GM21717 (cell line): ENCODE results near the gene EML1.

ENCODE experiments used
- ATAC-seq: cut with Tn5 transposase; IDR thresholded peaks from one replicate; pipeline ENCODE4 v1.9.1; 2021; ENCODE audit warnings: mild to moderate bottlenecking, moderate library complexity; ENCODE audit not compliant: unreplicated experiment

EML1 gene

GRCh38 chr14:99860219-99860618 is 67.0 kb downstream of the EML1 start:
- no peak for ATAC-seq

GRCh38 chr14:99862136-99862535 is 68.9 kb downstream of the EML1 start:
- ATAC-seq: no peak

- no peak for ATAC-seq
Observed at GRCh38 chr14:99863059-99863458, 69.8 kb downstream of the EML1 start.

- no peak for ATAC-seq
Observed at GRCh38 chr14:99865408-99865807, 72.2 kb downstream of the EML1 start.

GRCh38 chr14:99870617-99871016 is 77.4 kb downstream of the EML1 start:
- no peak for ATAC-seq

GRCh38 chr14:99871771-99872170 is 78.6 kb downstream of the EML1 start:
- ATAC-seq: no peak

GRCh38 chr14:99872786-99873440 is 79.7 kb downstream of the EML1 start:
- ATAC-seq: no peak

- no peak for ATAC-seq
Observed at GRCh38 chr14:99873653-99874052, 80.4 kb downstream of the EML1 start.

GRCh38 chr14:99874306-99874705 is 81.1 kb downstream of the EML1 start:
- ATAC-seq: no peak

GRCh38 chr14:99875421-99875820 is 82.2 kb downstream of the EML1 start:
- no peak for ATAC-seq

GRCh38 chr14:99875836-99876235 is 82.6 kb downstream of the EML1 start:
- no peak for ATAC-seq

GRCh38 chr14:99876406-99876805 is 83.2 kb downstream of the EML1 start:
- ATAC-seq: no peak

GRCh38 chr14:99878563-99878962 is 85.3 kb downstream of the EML1 start:
- no peak for ATAC-seq

- no peak for ATAC-seq
Observed at GRCh38 chr14:99879401-99880295, 86.4 kb downstream of the EML1 start.

- ATAC-seq: no peak
Observed at GRCh38 chr14:99880651-99881420, 87.6 kb downstream of the EML1 start.

GRCh38 chr14:99883866-99884650 is 90.8 kb downstream of the EML1 start:
- no peak for ATAC-seq

GRCh38 chr14:99884834-99885648 is 91.8 kb downstream of the EML1 start:
- ATAC-seq: peak; percentile 62

- no peak for ATAC-seq
Observed at GRCh38 chr14:99885649-99885958, 92.4 kb downstream of the EML1 start.

GRCh38 chr14:99887407-99887806 is 94.2 kb downstream of the EML1 start:
- no peak for ATAC-seq

- no peak for ATAC-seq
Observed at GRCh38 chr14:99888149-99888548, 94.9 kb downstream of the EML1 start.
